DOHH2 (cell line): Measurements from ENCODE around the gene SLC6A1.

Source experiments
- H3F3A ChIP-seq: fragments of 200-600 bp; sonication (generic), shearing (Covaris generic); 2 replicates; pipeline ENCODE4 v1.6.0; 2016; ENCODE audit warnings: antibody characterized with exemption, mild to moderate bottlenecking; ENCODE audit not compliant: control insufficient read depth, insufficient read depth
- H3K27ac ChIP-seq: fragments of 200-600 bp; sonication (generic); 2 replicates; pipeline ENCODE4 v1.5.1; 2014; ENCODE audit warnings: low read depth, mild to moderate bottlenecking, low read length, moderate library complexity
- H3K27me3 ChIP-seq: fragments of 200-600 bp; sonication (generic); 2 replicates; pipeline ENCODE4 v1.6.1; 2014; ENCODE audit warnings: mild to moderate bottlenecking, low read length, mixed read lengths; ENCODE audit not compliant: control insufficient read depth
- H3K36me3 ChIP-seq: fragments of 200-600 bp; sonication (generic); 2 replicates; pipeline ENCODE4 v1.6.1; 2014; ENCODE audit warnings: mild to moderate bottlenecking, low read length, moderate library complexity, mixed read lengths; ENCODE audit not compliant: control insufficient read depth
- H3K4me1 ChIP-seq: fragments of 200-600 bp; sonication (generic); 2 replicates; pipeline ENCODE4 v1.6.1; 2014; ENCODE audit warnings: mild to moderate bottlenecking, low read length, mixed read lengths; ENCODE audit not compliant: control insufficient read depth
- H3K4me2 ChIP-seq: fragments of 200-600 bp; sonication (generic); 2 replicates; pipeline ENCODE4 v1.6.0; 2014; ENCODE audit warnings: mild to moderate bottlenecking, low read length, moderate library complexity
- H3K4me3 ChIP-seq: fragments of 200-600 bp; sonication (generic); 2 replicates; pipeline ENCODE4 v1.5.1; 2014; ENCODE audit warnings: mild to moderate bottlenecking, low read length, mixed read lengths
- H3K79me2 ChIP-seq: fragments of 200-600 bp; sonication (generic); 2 replicates; pipeline ENCODE4 v1.6.1; 2014; ENCODE audit warnings: mild to moderate bottlenecking, low read length, mixed read lengths; ENCODE audit not compliant: control insufficient read depth
- H3K9me2 ChIP-seq: fragments of 200-600 bp; sonication (generic); replicated peaks from 2 replicates; pipeline ENCODE4 v1.6.1; 2014; ENCODE audit warnings: mild to moderate bottlenecking, low read length, mixed read lengths; ENCODE audit not compliant: control insufficient read depth
- H3K9me3 ChIP-seq: fragments of 200-600 bp; sonication (generic); 2 replicates; pipeline ENCODE4 v1.6.1; 2014; ENCODE audit warnings: antibody characterized with exemption, low read length, mixed read lengths; ENCODE audit not compliant: control insufficient read depth, insufficient read depth
- H4K20me1 ChIP-seq: fragments of 200-600 bp; sonication (generic); 2 replicates; pipeline ENCODE4 v1.6.0; 2014; ENCODE audit warnings: low read depth, mild to moderate bottlenecking, antibody characterized with exemption, low read length, moderate library complexity; ENCODE audit not compliant: control insufficient read depth, insufficient read depth
- CTCF ChIP-seq: fragments of 200-600 bp; sonication (generic); IDR thresholded peaks from one replicate; pipeline ENCODE4 v1.5.1; 2014; ENCODE audit warnings: antibody characterized with exemption, mild to moderate bottlenecking, low read depth, low read length; ENCODE audit not compliant: poor library complexity, severe bottlenecking
- EZH2phosphoT487 ChIP-seq: fragments of 200-600 bp; sonication (generic); IDR thresholded peaks from 2 replicates; pipeline ENCODE4 v1.6.1; 2017; ENCODE audit warnings: borderline replicate concordance, mild to moderate bottlenecking, antibody characterized with exemption, low read length, moderate library complexity, mixed read lengths

Gene SLC6A1

GRCh38 chr3:10956986-10957385, 35.6 kb upstream of the SLC6A1 start:
- Histone ChIP-seq H3K27me3 (no peaks in the 10 kb centered on the region), H3K4me2 (no peak overlapping the region)

GRCh38 chr3:10957976-10958749, 34.4 kb upstream of the SLC6A1 start:
- no peaks in the 10 kb centered on the region for H4K20me1 ChIP-seq
- H3K4me3 ChIP-seq, result no peak overlapping the region
- H3K27me3 ChIP-seq, result no peaks in the 10 kb centered on the region
- no peaks in the 10 kb centered on the region for H3K36me3 ChIP-seq
- no peaks in the 10 kb centered on the region for H3K9me2 ChIP-seq
- no peaks in the 10 kb centered on the region for H3K4me1 ChIP-seq
- TF ChIP-seq EZH2phosphoT487 (no peak), CTCF (no peak)
- no peaks in the 10 kb centered on the region for H3F3A ChIP-seq
- no peaks in the 10 kb centered on the region for H3K79me2 ChIP-seq
- no peak overlapping the region for H3K4me2 ChIP-seq
- H3K27ac ChIP-seq, result no peak overlapping the region
- H3K9me3 ChIP-seq, result no peaks in the 10 kb centered on the region

More at GRCh38 chr3:10956986-10957385, 35.6 kb upstream of the SLC6A1 start:
- H4K20me1 ChIP-seq, result no peaks in the 10 kb centered on the region
- TF ChIP-seq CTCF, result no peak
- no peak for TF ChIP-seq EZH2phosphoT487
- H3K4me1 ChIP-seq, result no peaks in the 10 kb centered on the region
- no peaks in the 10 kb centered on the region for H3K9me2 ChIP-seq
- H3F3A ChIP-seq, result no peaks in the 10 kb centered on the region
- no peaks in the 10 kb centered on the region for H3K79me2 ChIP-seq
- H3K36me3 ChIP-seq, result no peaks in the 10 kb centered on the region
- no peak overlapping the region for H3K4me3 ChIP-seq
- H3K27ac ChIP-seq, result no peak overlapping the region
- no peaks in the 10 kb centered on the region for H3K9me3 ChIP-seq

GRCh38 chr3:10960255-10960654, 32.3 kb upstream of the SLC6A1 start:
- TF ChIP-seq EZH2phosphoT487, result no peak
- no peak for TF ChIP-seq CTCF
- Histone ChIP-seq H3K4me3 (no peak overlapping the region), H3K4me1 (no peaks in the 10 kb centered on the region), H3K27ac (no peak overlapping the region), H3K27me3 (no peaks in the 10 kb centered on the region), H3K9me2 (no peaks in the 10 kb centered on the region), H3K79me2 (no peaks in the 10 kb centered on the region), H3F3A (no peaks in the 10 kb centered on the region), H3K4me2 (no peak overlapping the region), H4K20me1 (no peaks in the 10 kb centered on the region), H3K36me3 (no peaks in the 10 kb centered on the region), H3K9me3 (no peaks in the 10 kb centered on the region)
